Tibial nerve (tissue), 4 donors: ENCODE measurements around the gene UXS1. TPM values are rescaled to one million over a fixed set of nuclear protein-coding genes. Genes with fewer than 3 reads are reported as not detected.

Experiments
- DNase-seq, 2 donors: peaks; one replicate each; pipeline ENCODE4 v3.0.0-alpha.2; 2019; ENCODE audit warnings: low spot score in 2 of 2
- H3K27ac ChIP-seq, 4 donors: fragments of 200-600 bp; sonication (generic) in 3 of 4; one replicate each; pipeline ENCODE4 v1.5.1; 2017 to 2019; ENCODE audit warnings: mild to moderate bottlenecking in 1 of 4
- H3K27me3 ChIP-seq, 2 donors: fragments of 200-600 bp; sonication (generic) in 1 of 2; one replicate each; pipeline versions ENCODE4 v1.5.1 to v1.6.0; 2017 to 2019
- H3K36me3 ChIP-seq, 3 donors: fragments of 200-600 bp; sonication (generic); one replicate each; pipeline ENCODE4 v1.5.1; 2018 to 2019
- H3K4me1 ChIP-seq, 4 donors: fragments of 200-600 bp; sonication (generic) in 3 of 4; one replicate each; pipeline ENCODE4 v1.5.1; 2017 to 2019
- H3K4me3 ChIP-seq, 4 donors: fragments of 200-600 bp; sonication (generic) in 3 of 4; one replicate each; pipeline ENCODE4 v1.5.1; 2017 to 2019; ENCODE audit warnings: mild to moderate bottlenecking in 1 of 4, moderate library complexity in 1 of 4
- H3K9me3 ChIP-seq, 4 donors: fragments of 200-600 bp; sonication (generic) in 3 of 4; one replicate each; pipeline ENCODE4 v1.5.1; 2017 to 2019
- EP300 ChIP-seq, 2 donors: sonication (generic); formaldehyde crosslinking; IDR thresholded peaks; one replicate each; pipeline ENCODE4 v1.6.1; 2017; ENCODE audit warnings: antibody characterized with exemption in 2 of 2, mild to moderate bottlenecking in 1 of 2
- POLR2A ChIP-seq, 2 donors: fragments of 450-650 bp; IDR thresholded peaks; one replicate each; pipeline ENCODE4 v1.6.1; 2017; ENCODE audit warnings: antibody characterized with exemption in 2 of 2, mild to moderate bottlenecking in 2 of 2, moderate library complexity in 2 of 2
- WGBS, 2 donors: methylation state at CpG; one replicate each; pipeline ENCODE4 v1.1.5; 2018; 5-methylcytosine and 5-hydroxymethylcytosine counted together
- total RNA-seq, 4 donors: library from RNA; depleted of rRNA; stranded (reverse); fragments of >200 nt; gene quantifications; one replicate each; pipeline ENCODE4 v1.1.0, GENCODE V29; 2016
- TF ChIP-seq, protein P1 (sequence below), 5 experiments: fragments of 200-600 bp in 3 of 5; fragments of 450-650 bp in 2 of 5; sonication (generic) in 3 of 5; IDR thresholded peaks; one replicate each; pipeline ENCODE4 v1.5.1; 2016 to 2019; ENCODE audit warnings: antibody characterized with exemption in 5 of 5, mild to moderate bottlenecking in 3 of 5, moderate library complexity in 2 of 5

The UXS1 gene
- total RNA-seq, 4 donors from 2014 or later = 38.5 to 78.9 (median 51.3) TPM

GRCh38 chr2:106044021-106044420 is 150.1 kb downstream of the UXS1 start:
- no peaks in the 10 kb centered on the region for H3K4me1 ChIP-seq
- 51 to 52% methylated on average over 4 of the region's 4 CpGs for WGBS, 2 donors
- no peak for DNase-seq
- H3K36me3 ChIP-seq = no peaks in the 10 kb centered on the region
- TF ChIP-seq POLR2A (IDR thresholded peaks at IDR 0.05) = no peak
- TF ChIP-seq EP300 (IDR thresholded peaks at IDR 0.05) = no peak
- TF ChIP-seq, protein P1, sequence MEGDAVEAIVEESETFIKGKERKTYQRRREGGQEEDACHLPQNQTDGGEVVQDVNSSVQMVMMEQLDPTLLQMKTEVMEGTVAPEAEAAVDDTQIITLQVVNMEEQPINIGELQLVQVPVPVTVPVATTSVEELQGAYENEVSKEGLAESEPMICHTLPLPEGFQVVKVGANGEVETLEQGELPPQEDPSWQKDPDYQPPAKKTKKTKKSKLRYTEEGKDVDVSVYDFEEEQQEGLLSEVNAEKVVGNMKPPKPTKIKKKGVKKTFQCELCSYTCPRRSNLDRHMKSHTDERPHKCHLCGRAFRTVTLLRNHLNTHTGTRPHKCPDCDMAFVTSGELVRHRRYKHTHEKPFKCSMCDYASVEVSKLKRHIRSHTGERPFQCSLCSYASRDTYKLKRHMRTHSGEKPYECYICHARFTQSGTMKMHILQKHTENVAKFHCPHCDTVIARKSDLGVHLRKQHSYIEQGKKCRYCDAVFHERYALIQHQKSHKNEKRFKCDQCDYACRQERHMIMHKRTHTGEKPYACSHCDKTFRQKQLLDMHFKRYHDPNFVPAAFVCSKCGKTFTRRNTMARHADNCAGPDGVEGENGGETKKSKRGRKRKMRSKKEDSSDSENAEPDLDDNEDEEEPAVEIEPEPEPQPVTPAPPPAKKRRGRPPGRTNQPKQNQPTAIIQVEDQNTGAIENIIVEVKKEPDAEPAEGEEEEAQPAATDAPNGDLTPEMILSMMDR (IDR thresholded peaks at IDR 0.05) = no peak
- no peak overlapping the region for H3K27ac ChIP-seq
- H3K9me3 ChIP-seq = no peaks in the 10 kb centered on the region
- no peak overlapping the region for H3K4me3 ChIP-seq
- H3K27me3 ChIP-seq = no peaks in the 10 kb centered on the region
